Loucy (cell line): Measurements from ENCODE around the gene RDH14.

Source experiments
- CTCF ChIP-seq: fragments of 200-600 bp; sonication (generic); conservative IDR thresholded peaks from 2 replicates; pipeline ENCODE4 v1.5.1; 2014; ENCODE audit warnings: mild to moderate bottlenecking, antibody characterized with exemption, low read length
- EZH2phosphoT487 ChIP-seq: fragments of 200-600 bp; IDR thresholded peaks from 2 replicates; pipeline ENCODE4 v1.6.1; 2018; ENCODE audit warnings: antibody characterized with exemption, mild to moderate bottlenecking, moderate library complexity, borderline replicate concordance

GRCh38 chr2:18536100-18536499 lies 24.4 kb downstream of the RDH14 start:
- TF ChIP-seq CTCF: no peak
- TF ChIP-seq EZH2phosphoT487: no peak
